Astrocyte of the hippocampus (primary cell): ENCODE results near the gene BIK.
"Not testable (repeated sequence)": the region's sequence is repeated elsewhere in the genome, so short reads cannot be mapped to it uniquely, and the experiment has no call there.

Source experiments
- DNase-seq: peaks from one replicate; pipeline ENCODE4 v3.0.0; 2011; ENCODE audit warnings: low read depth, low spot score

Gene BIK

DNA sequence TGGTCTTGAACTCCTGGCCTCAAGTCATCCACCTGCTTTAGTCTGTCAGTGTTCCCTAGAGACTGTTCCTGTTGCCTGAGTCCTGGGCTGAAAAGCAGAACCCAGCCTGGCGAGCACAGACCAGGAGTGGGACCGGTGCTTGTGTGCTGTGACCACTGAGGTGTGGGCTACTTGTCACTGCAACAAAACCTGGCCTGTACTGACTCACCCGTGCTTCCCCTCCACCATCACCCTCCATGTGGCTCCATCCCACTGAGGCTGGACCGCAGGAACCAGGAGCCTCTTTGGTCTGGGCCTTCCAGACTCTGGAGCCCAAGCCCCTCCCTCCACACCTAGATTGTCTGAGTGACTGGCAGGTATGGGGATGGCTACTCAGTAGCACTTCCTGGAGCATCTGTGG, 24.0 kb downstream of the BIK start:
- no peak for DNase-seq

- DNase-seq = no peak
Observed at GRCh38 chr22:43135565-43135964, 25.0 kb downstream of the BIK start.

DNA sequence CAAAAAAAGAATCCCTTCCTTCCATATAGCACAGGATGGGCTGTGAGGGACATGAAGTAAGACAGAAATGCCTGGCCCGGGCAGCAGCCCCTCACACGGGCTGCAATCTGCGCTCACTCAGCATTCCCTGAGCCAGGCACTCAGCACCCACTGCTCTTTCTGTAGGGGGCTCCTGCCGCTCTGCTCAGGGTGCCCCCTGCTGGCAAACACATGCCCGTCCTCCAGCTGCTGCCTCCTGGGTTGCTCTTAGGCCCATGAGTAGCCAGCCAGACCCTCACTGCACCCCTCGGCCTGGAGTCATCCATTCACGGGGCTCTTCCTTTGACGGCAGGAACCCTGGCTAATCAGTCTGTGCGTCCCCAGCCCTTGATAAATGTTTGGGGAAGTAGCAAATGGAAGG, 25.7 kb downstream of the BIK start:
- peak; percentile 62 for DNase-seq

- DNase-seq = no peak
Observed at GRCh38 chr22:43136801-43137200, 26.3 kb downstream of the BIK start.

GRCh38 chr22:43142880-43143562, 32.5 kb downstream of the BIK start, which contains the start of gene MCAT:
Gene MCAT, minus strand, starts transcription at chr22:43143398. Its CDS starts 50 bp downstream, at chr22:43143348.
- peak; percentile 91 for DNase-seq

DNA sequence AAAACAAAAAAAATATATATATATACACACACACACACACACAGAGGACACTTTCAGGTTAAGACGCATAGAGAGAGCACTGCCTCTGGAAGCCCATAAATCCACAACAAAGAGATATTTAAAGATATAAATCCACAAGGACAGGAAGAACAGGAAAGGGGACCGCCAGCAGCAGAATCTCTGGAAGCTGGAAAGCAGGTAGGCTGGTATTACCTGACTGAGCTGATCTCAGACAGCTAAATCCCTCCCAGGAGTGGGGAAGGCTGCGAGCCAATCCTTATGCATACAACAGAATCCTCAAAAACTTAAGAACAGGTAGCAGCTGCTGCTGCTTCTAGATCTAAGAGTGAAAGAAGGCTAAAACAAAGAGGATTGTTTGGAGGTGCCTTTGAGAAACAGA, 34.4 kb downstream of the BIK start:
- no peak for DNase-seq

DNA sequence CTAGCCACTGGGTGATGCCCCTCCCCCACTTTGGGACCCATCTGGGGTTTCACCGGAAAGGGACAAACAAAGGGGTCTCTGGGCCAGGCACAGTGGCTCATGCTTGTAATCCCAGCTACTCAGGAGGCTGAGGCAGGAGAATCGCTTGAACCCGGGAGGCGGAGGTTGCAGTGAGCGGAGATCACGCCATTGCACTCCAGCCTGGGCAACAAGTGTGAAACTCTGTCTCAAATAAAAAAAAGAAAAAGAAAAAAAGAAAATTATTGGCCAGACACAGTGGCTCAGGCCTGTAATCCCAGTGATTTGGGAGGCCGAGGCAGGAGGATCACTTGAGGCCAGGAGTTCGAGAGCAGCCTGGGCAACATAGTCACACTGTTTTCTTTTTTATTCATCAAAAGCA, 34.8 kb downstream of the BIK start:
- DNase-seq = not testable (repeated sequence)

DNA sequence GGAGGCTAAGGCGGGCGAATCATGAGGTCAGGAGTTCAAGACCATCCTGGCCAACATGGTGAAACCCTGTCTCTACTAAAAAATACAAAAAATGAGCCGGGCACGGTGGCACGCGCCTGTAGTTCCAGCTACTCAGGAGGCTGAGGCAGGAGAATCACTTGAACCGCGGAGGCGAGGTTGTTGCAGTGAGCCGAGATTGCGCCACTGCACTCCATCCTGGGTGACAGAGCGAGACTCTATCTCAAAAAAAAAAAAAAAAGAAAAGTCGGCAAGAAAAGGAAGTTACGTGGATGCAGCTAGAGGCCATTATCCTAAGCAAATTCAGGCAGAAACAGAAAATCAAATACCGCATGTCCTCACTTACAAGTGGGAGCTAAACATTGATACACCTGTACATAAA, 35.8 kb downstream of the BIK start:
- DNase-seq = not testable (repeated sequence)

- no peak for DNase-seq
Observed at GRCh38 chr22:43147821-43148220, 37.3 kb downstream of the BIK start.

GRCh38 chr22:43148581-43148980, 38.0 kb downstream of the BIK start:
- no peak for DNase-seq

DNA sequence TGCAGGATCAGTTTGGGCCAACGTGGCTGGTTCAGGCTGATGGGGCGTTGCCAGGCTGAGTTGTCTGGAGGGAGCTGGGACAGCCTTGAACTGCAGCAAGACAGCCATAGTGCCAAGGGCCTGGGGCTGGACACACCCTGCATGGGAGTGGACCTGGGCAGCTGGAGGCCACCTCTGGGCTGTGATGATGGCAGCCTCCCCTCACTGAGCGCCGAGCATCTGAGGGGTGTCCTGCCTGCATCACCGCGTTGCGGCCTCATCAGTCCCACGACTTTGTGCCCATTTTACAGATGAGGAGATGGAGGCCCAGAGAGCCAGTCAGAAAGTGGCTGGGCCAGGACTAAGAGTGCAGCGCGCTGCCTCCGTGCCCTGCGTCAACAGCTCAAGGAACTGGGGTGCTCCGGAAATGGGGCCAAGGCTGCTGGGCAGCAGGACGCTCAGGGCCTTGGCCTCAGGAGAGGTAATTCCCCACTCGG, 40.2 kb downstream of the BIK start:
- DNase-seq = no peak

DNA sequence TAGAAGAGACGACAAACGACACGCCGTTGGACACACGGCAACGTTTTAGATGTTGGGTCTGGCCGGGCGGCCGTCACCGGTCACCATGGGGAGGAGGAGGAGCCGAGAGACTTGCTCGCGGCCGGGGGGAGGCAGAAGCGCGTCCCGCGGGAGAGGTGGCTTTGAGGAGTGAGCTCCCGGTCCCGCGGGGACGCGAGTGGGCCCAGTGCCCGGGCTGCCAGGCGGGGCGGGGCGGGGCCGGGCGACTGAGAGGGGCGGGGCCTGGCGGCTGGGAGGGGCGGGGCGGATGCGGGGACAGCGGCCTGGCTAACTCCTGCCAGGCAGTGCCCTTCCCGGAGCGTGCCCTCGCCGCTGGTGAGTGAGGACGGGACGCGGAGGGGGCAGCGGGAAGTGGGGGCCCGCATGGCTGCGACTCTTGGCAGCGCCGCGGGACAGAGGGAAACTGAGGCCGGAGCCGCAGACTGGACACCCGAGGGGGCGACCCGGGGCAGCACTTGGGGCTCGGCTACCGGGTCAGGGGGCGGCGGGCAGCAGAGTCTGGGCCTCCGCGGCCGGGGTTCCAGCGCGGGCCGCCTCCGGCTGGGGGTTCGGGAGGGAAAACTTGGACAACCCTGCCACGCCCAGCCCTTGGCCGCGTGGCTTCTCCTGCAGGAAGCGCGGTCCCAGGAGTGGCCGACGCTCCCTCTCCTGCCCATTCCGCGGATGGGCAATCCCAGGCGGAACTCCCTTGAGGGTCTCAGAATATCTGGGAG, 40.9 kb downstream of the BIK start, which contains the start of gene TSPO:
TSPO (plus strand) TSS at position 309 of the 752 bp plus-strand sequence. CDS start 7,680 bp downstream, outside the sequence.
- peak; percentile 76 for DNase-seq

- DNase-seq = no peak
Observed at GRCh38 chr22:43152003-43152356, 41.4 kb downstream of the BIK start.

GRCh38 chr22:43152357-43153071, 42.0 kb downstream of the BIK start:
- DNase-seq = peak; percentile 77

- no peak for DNase-seq
Observed at GRCh38 chr22:43153899-43154298, 43.3 kb downstream of the BIK start.

DNA sequence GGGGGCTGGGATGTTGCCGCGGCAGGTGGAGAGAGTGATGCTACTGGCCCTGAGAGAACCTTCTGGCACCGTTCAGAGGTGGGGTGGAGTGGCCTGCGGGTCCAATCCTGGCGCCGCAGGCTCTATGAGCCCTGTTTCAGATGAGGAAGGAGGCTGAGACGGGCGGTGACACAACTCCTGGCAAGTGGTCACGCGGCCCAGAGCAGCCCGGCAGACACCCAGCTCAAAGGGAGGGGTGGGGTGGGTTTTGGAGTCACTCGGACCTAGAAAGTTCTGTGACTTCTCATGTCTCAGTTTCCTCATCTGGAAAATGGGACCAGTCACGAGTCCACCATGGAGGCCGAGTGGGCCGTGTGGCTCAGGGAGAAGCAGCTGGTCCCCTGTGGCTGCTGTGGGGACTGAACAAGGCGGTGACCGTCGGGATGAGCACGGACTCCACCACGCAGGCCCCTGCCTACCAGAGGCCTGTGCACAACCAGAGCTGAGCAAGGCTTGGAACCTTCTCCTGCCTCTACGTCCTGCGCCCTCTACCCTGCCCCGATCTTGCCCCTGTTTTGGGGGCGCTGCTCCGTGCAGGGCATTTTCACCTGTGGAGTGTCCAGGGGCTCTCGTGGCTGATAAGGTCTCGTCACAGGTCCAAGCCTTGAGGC, 44.5 kb downstream of the BIK start:
- no peak for DNase-seq

- no peak for DNase-seq
Observed at GRCh38 chr22:43155789-43156188, 45.2 kb downstream of the BIK start.

- DNase-seq = no peak
Observed at GRCh38 chr22:43156413-43156812, 45.9 kb downstream of the BIK start.

- no peak for DNase-seq
Observed at GRCh38 chr22:43157874-43158546, 47.5 kb downstream of the BIK start.

GRCh38 chr22:43158778-43159483, 48.4 kb downstream of the BIK start:
- no peak for DNase-seq
